H9 (cell line): ENCODE results near the gene TTC19. TPM values are rescaled to one million over a fixed set of nuclear protein-coding genes. Genes with fewer than 3 reads are reported as not detected.

Experiments used
- DNase-seq: peaks from one replicate; pipeline ENCODE4 v3.0.0-alpha.2; 2017
- H2AFZ ChIP-seq: one replicate; pipeline ENCODE4 v1.6.1; 2013; ENCODE audit warnings: mild to moderate bottlenecking, low read length, control low read depth, moderate library complexity
- H2AK5ac ChIP-seq: 2 replicates; pipeline ENCODE4 v1.6.1; 2013; ENCODE audit warnings: low read length, control low read depth, mixed read lengths; ENCODE audit not compliant: insufficient read length
- H2BK120ac ChIP-seq: one replicate; pipeline ENCODE4 v1.6.1; 2013; ENCODE audit warnings: low read depth, mild to moderate bottlenecking, low read length, control low read depth, inconsistent platforms; ENCODE audit not compliant: poor library complexity, severe bottlenecking
- H2BK12ac ChIP-seq: 2 replicates; pipeline ENCODE4 v1.6.1; 2013; ENCODE audit warnings: low read length, control low read depth, mixed read lengths, low read depth; ENCODE audit not compliant: insufficient read length
- H2BK15ac ChIP-seq: 2 replicates; pipeline ENCODE4 v1.6.1; 2013; ENCODE audit warnings: low read depth, low read length, control low read depth
- H2BK20ac ChIP-seq: one replicate; pipeline ENCODE4 v1.6.1; 2013; ENCODE audit warnings: low read depth, mild to moderate bottlenecking, low read length, control low read depth, inconsistent platforms; ENCODE audit not compliant: poor library complexity, severe bottlenecking
- H2BK5ac ChIP-seq: 2 replicates; pipeline ENCODE4 v1.6.1; 2013; ENCODE audit warnings: low read length, control low read depth, mixed read lengths; ENCODE audit not compliant: insufficient read length
- H3K14ac ChIP-seq: 2 replicates; pipeline ENCODE4 v1.6.1; 2013; ENCODE audit warnings: low read length, control low read depth; ENCODE audit not compliant: insufficient read depth
- H3K18ac ChIP-seq: 2 replicates; pipeline ENCODE4 v1.6.1; 2013; ENCODE audit warnings: low read depth, mild to moderate bottlenecking, mixed read lengths, low read length, control low read depth; ENCODE audit not compliant: insufficient read length
- H3K23ac ChIP-seq: 2 replicates; pipeline ENCODE4 v1.6.1; 2013; ENCODE audit warnings: low read length, control low read depth, mixed read lengths, low read depth; ENCODE audit not compliant: insufficient read length
- H3K23me2 ChIP-seq: 2 replicates; pipeline ENCODE4 v1.6.1; 2013; ENCODE audit warnings: low read depth, mild to moderate bottlenecking, mixed read lengths, low read length, control low read depth; ENCODE audit not compliant: insufficient read length, poor library complexity, severe bottlenecking
- H3K27ac ChIP-seq: 2 replicates; pipeline ENCODE4 v1.5.1; 2013; ENCODE audit warnings: low read length, control low read depth, mixed read lengths, low read depth; ENCODE audit not compliant: insufficient read length
- H3K27me3 ChIP-seq: 2 replicates; pipeline ENCODE4 v1.6.1; 2013; ENCODE audit warnings: low read length, control low read depth, inconsistent platforms; ENCODE audit not compliant: insufficient read depth
- H3K4ac ChIP-seq: 2 replicates; pipeline ENCODE4 v1.6.1; 2013; ENCODE audit warnings: low read depth, mild to moderate bottlenecking, control low read depth, inconsistent platforms, low read length, moderate library complexity
- H3K4me1 ChIP-seq: 2 replicates; pipeline ENCODE4 v1.6.1; 2013; ENCODE audit warnings: low read length, control low read depth, inconsistent platforms; ENCODE audit not compliant: insufficient read depth
- H3K4me2 ChIP-seq: 2 replicates; pipeline ENCODE4 v1.6.1; 2013; ENCODE audit warnings: low read length, control low read depth, mixed read lengths; ENCODE audit not compliant: insufficient read length, insufficient read depth
- H3K56ac ChIP-seq: 2 replicates; pipeline ENCODE4 v1.6.1; 2013; ENCODE audit warnings: low read depth, mild to moderate bottlenecking, mixed read lengths, low read length, control low read depth; ENCODE audit not compliant: insufficient read length
- H3K79me1 ChIP-seq: 2 replicates; pipeline ENCODE4 v1.6.1; 2013; ENCODE audit warnings: low read depth, mild to moderate bottlenecking, moderate library complexity, low read length, control low read depth, inconsistent platforms; ENCODE audit not compliant: insufficient read depth, poor library complexity, severe bottlenecking
- H3K79me2 ChIP-seq: 2 replicates; pipeline ENCODE4 v1.6.1; 2013; ENCODE audit warnings: low read length, control low read depth, inconsistent platforms; ENCODE audit not compliant: insufficient read depth
- H3K9ac ChIP-seq: 2 replicates; pipeline ENCODE4 v1.6.1; 2013; ENCODE audit warnings: low read length, control low read depth, mixed read lengths; ENCODE audit not compliant: insufficient read length; ENCODE audit errors: extremely low read depth
- H3K9me3 ChIP-seq: one replicate; pipeline ENCODE4 v1.6.1; 2013; ENCODE audit warnings: low read depth, low read length, inconsistent platforms; ENCODE audit not compliant: control insufficient read depth
- H3T11ph ChIP-seq: one replicate; pipeline ENCODE4 v1.6.1; 2013; ENCODE audit warnings: mild to moderate bottlenecking, low read length, control low read depth, inconsistent platforms
- H4K20me1 ChIP-seq: one replicate; pipeline ENCODE4 v1.6.1; 2013; ENCODE audit not compliant: control insufficient read depth, insufficient read length, insufficient read depth
- H4K5ac ChIP-seq: 2 replicates; pipeline ENCODE4 v1.6.1; 2013; ENCODE audit warnings: low read depth, mild to moderate bottlenecking, mixed read lengths, low read length, control low read depth; ENCODE audit not compliant: insufficient read length
- H4K8ac ChIP-seq: replicated peaks from 2 replicates; pipeline ENCODE4 v1.6.1; 2013; ENCODE audit warnings: low read length, control low read depth, mixed read lengths, low read depth; ENCODE audit not compliant: insufficient read length
- H4K91ac ChIP-seq: 2 replicates; pipeline ENCODE4 v1.6.1; 2013; ENCODE audit warnings: low read depth, mild to moderate bottlenecking, moderate library complexity, mixed read lengths, low read length, control low read depth; ENCODE audit not compliant: insufficient read length
- H3K27ac Mint-ChIP-seq, 3 experiments: 2 replicates in 2 of 3; 3 replicates in 1 of 3; pipeline ENCODE4 v1.8.0; 2020 to 2021; ENCODE audit warnings: mixed read lengths in 3 of 3, mild to moderate bottlenecking in 1 of 3, moderate library complexity in 1 of 3
- H3K27me3 Mint-ChIP-seq: 2 replicates; pipeline ENCODE4 v1.8.0; 2021; ENCODE audit warnings: low read depth, mild to moderate bottlenecking, moderate library complexity, mixed read lengths
- H3K36me3 Mint-ChIP-seq, 3 experiments: 2 replicates in 2 of 3; 3 replicates in 1 of 3; pipeline ENCODE4 v1.8.0; 2020 to 2021; ENCODE audit warnings: low read depth in 3 of 3, mixed read lengths in 3 of 3; ENCODE audit not compliant: insufficient read depth in 1 of 3
- H3K4me1 Mint-ChIP-seq, 2 experiments: 2 replicates each; pipeline ENCODE4 v1.8.0; 2020; ENCODE audit warnings: mixed read lengths in 2 of 2
- H3K4me3 Mint-ChIP-seq, 2 experiments: 2 replicates in 1 of 2; 3 replicates in 1 of 2; pipeline ENCODE4 v1.8.0; 2020 to 2021; ENCODE audit warnings: mild to moderate bottlenecking in 2 of 2, mixed read lengths in 2 of 2, moderate library complexity in 1 of 2
- H3K9me3 Mint-ChIP-seq, 2 experiments: 2 replicates in 1 of 2; 3 replicates in 1 of 2; pipeline ENCODE4 v1.8.0; 2020; ENCODE audit warnings: mild to moderate bottlenecking in 2 of 2, mixed read lengths in 2 of 2, moderate library complexity in 1 of 2
- whole genome bisulfite sequencing: extraction: QIAGEN DNeasy Blood & Tissue Kit; methylation state at CpG from one replicate; pipeline ENCODE4 v1.1.7; 2013; ENCODE audit warnings: missing lambda C conversion rate, low lambda C conversion rate, mixed read lengths; ENCODE audit not compliant: insufficient read length; ENCODE audit errors: extremely low coverage; 5-methylcytosine and 5-hydroxymethylcytosine counted together
- total RNA-seq: library from RNA; stranded (reverse); gene quantifications from 2 replicates; pipeline ENCODE4 v1.2.1, GENCODE V29; 2021
- TF ChIP-seq, protein P1 (sequence below): fragments of 200-600 bp; sonication (generic); conservative IDR thresholded peaks from 3 replicates; pipeline ENCODE4 v1.8.0; 2021; ENCODE audit warnings: antibody characterized with exemption, mild to moderate bottlenecking

TTC19 gene
- total RNA-seq, 1 experiment from 2014 or later: 64.3 TPM

GRCh38 chr17:15973834-15974233, 25.8 kb upstream of the TTC19 start:
- no CpG with 5 or more reads among the region's 6 CpGs for WGBS
- peaks cover 25 to 28% of the 10 kb centered on the region in 2 experiments for H3K4me1 Mint-ChIP-seq
- DNase-seq: no peak
- Histone ChIP-seq H3K18ac (no peak overlapping the region), H4K20me1 (no peaks in the 10 kb centered on the region), H3K27ac (no peak overlapping the region), H3K9me3 (no peaks in the 10 kb centered on the region), H3K27me3 (no peaks in the 10 kb centered on the region), H3K9ac (no peak overlapping the region), H3K4me1 (no peaks in the 10 kb centered on the region; the same call in 1 of the 2 replicates), H2BK5ac (no peak overlapping the region), H4K5ac (no peak overlapping the region), H2AFZ (no peak overlapping the region), H2BK15ac (no peak overlapping the region), H3K79me1 (no peaks in the 10 kb centered on the region), H3K4me2 (no peak overlapping the region), H3K79me2 (no peaks in the 10 kb centered on the region), H3K14ac (no peak overlapping the region), H4K91ac (no peak overlapping the region), H4K8ac (no peak overlapping the region), H3K23ac (no peak overlapping the region), H3K4ac (no peak overlapping the region), H2BK120ac (no peak overlapping the region), H3T11ph (no peak overlapping the region), H2BK12ac (no peak overlapping the region), H2BK20ac (no peak overlapping the region), H2AK5ac (no peak overlapping the region), H3K56ac (no peak overlapping the region), H3K23me2 (no peaks in the 10 kb centered on the region)
- no peak overlapping the region for H3K27ac Mint-ChIP-seq
- H3K27me3 Mint-ChIP-seq: no peaks in the 10 kb centered on the region; the same call in 1 of the 2 replicates
- no peaks in the 10 kb centered on the region for H3K9me3 Mint-ChIP-seq
- no peak overlapping the region for H3K4me3 Mint-ChIP-seq
- H3K36me3 Mint-ChIP-seq: peaks cover 9 to 31% (median 24%) of the 10 kb centered on the region in 3 experiments
- TF ChIP-seq, protein P1, sequence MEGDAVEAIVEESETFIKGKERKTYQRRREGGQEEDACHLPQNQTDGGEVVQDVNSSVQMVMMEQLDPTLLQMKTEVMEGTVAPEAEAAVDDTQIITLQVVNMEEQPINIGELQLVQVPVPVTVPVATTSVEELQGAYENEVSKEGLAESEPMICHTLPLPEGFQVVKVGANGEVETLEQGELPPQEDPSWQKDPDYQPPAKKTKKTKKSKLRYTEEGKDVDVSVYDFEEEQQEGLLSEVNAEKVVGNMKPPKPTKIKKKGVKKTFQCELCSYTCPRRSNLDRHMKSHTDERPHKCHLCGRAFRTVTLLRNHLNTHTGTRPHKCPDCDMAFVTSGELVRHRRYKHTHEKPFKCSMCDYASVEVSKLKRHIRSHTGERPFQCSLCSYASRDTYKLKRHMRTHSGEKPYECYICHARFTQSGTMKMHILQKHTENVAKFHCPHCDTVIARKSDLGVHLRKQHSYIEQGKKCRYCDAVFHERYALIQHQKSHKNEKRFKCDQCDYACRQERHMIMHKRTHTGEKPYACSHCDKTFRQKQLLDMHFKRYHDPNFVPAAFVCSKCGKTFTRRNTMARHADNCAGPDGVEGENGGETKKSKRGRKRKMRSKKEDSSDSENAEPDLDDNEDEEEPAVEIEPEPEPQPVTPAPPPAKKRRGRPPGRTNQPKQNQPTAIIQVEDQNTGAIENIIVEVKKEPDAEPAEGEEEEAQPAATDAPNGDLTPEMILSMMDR: no peak
